ENCODE results near the gene CHN2. TPM values are rescaled to one million over a fixed set of nuclear protein-coding genes. Genes with fewer than 3 reads are reported as not detected.

CHN2 gene
- total RNA-seq, 5 donors from 2014 or later (not counting 1 experiment from before 2014, with no cell fraction given): 4.5 to 9.0 (median 6.6) TPM

DNA sequence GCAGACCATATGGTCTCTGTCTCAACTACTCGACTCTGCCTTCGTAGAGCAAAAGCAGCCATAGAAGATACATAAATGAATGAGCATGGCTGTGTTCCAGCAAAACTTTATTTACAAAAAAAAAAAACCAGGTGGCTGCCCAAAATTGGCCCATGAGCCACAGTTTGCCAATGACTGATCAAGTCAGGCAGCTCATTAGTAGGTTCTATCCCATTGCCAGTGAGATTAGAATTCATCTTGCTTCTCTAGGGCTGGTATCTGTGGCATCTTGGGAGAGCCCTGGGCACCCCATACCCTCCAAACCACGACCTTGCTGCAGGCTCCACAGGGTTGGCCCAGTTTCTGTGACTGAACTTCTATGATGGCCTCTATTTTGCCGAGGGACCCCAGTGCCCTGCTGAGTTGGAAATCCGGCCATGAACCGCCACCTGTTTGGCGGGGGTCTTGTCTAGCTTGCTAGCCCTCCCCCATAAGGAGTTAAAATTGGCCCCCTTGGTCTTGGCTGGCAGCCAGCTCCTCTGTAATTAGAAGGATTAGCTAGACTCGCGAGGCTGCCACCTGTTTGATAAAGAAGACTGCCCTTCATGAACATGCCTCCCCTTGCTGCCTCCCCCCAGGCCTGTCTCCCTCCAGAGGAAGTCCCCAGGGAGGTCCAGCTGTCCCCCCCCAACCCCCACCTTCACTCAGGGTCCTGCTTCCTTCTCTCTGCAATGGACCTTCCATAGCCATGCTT is 83.9 kb downstream of the CHN2 start:
- CTCF ChIA-PET: interaction anchor here (0.6 to 1.2 kb wide), 3 partner anchors 11 to 637 kb away, joined by 3 read pairs; no protein-coding TSS in a partner anchor

DNA sequence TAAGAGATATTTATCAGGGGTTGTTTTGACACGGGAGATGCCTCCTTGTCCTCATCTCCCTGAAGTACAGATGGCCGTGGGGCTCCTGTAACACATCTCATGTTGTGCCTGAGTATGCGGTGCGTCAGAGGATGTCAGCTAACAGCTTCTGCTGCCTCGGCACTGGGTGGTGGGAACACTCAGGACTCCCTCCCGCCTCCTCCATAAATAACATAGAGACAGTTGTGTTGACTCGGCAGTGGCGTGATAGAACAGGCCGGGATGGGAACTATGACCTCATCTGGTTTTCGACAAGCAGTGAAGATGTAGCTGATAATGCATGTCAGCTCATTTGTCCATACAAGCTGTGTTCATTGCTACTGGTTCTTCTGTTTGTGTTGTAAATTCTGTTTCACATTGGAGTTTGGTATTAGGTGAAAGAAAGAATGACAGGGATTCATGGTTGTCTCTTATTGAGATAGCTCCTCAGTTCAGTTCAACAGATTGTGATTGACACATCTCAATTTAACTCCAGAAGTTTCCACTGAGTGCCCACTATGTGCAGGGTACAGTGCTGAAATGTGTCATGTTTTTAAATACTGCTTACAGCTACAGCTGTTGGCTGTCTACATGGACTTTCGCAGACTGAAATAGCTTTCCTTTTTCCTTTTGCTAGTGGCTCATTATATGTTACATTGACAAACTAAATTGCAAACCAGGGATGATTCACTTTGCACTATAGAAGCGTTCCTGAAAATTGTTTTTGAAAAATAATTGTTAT is 87.4 kb downstream of the CHN2 start:
- no peak overlapping the region for H3K4me3 Mint-ChIP-seq
- no peak overlapping the region for H3K27ac ChIP-seq (ENCODE audit: low read length)
- no peaks in the 10 kb centered on the region for H3K9me3 Mint-ChIP-seq
- H3K27me3 ChIP-seq (replicated peaks in 1 of 2; ENCODE audit: control insufficient read depth in 2 of 2, extremely low read depth in 1 of 2, insufficient read depth in 2 of 2, low read length in 1 of 2): no peaks in the 10 kb centered on the region
- peaks cover 14 to 16% (median 14%) of the 10 kb centered on the region in 3 donors for H3K4me1 Mint-ChIP-seq
- 94% methylated on average over 10 of the region's 12 CpGs for WGBS (ENCODE audit: insufficient coverage)
- no peaks in the 10 kb centered on the region for H3K9me3 ChIP-seq
- H3K4me1 ChIP-seq (ENCODE audit: control insufficient read depth in 1 of 2, extremely low read depth in 1 of 2, insufficient read depth in 2 of 2, low read length in 2 of 2): peaks cover 6 to 16% of the 10 kb centered on the region in 2 experiments
- DNase-seq (no peak), ATAC-seq (replicated peaks in 1 of 4) (no peak)
- H3K36me3 ChIP-seq (ENCODE audit: control insufficient read depth in 2 of 2, extremely low read depth in 1 of 2, insufficient read depth in 1 of 2, low read length in 1 of 2): no peaks in the 10 kb centered on the region
- H3K4me3 ChIP-seq (ENCODE audit: control insufficient read depth in 1 of 2, extremely low read depth in 1 of 2, low read length in 1 of 2): no peak overlapping the region
- H3K27ac Mint-ChIP-seq: no peak overlapping the region
- H3K27me3 Mint-ChIP-seq: peaks cover 0 to 4% of the 10 kb centered on the region in 2 donors
- H3K36me3 Mint-ChIP-seq: no peaks in the 10 kb centered on the region
- CTCF ChIA-PET: no interaction called here
- POLR2A ChIA-PET: interaction anchor here in 1 of 2 donors (0.7 kb wide), 1 partner anchor 103 kb away, joined by 3 read pairs; no protein-coding TSS in a partner anchor

More for the DNA sequence above, 83.9 kb downstream of the CHN2 start:
- H3K36me3 Mint-ChIP-seq: no peaks in the 10 kb centered on the region
- Histone ChIP-seq H3K9me3 (no peaks in the 10 kb centered on the region), H3K27me3 (replicated peaks in 1 of 2; ENCODE audit: control insufficient read depth in 2 of 2, extremely low read depth in 1 of 2, insufficient read depth in 2 of 2, low read length in 1 of 2) (no peaks in the 10 kb centered on the region), H3K27ac (ENCODE audit: low read length) (no peak overlapping the region), H3K4me1 (ENCODE audit: control insufficient read depth in 1 of 2, extremely low read depth in 1 of 2, insufficient read depth in 2 of 2, low read length in 2 of 2) (peaks cover 0 to 10% of the 10 kb centered on the region in 2 experiments), H3K4me3 (ENCODE audit: control insufficient read depth in 1 of 2, extremely low read depth in 1 of 2, low read length in 1 of 2) (no peak overlapping the region), H3K36me3 (ENCODE audit: control insufficient read depth in 2 of 2, extremely low read depth in 1 of 2, insufficient read depth in 1 of 2, low read length in 1 of 2) (no peaks in the 10 kb centered on the region)
- H3K27ac Mint-ChIP-seq: no peak overlapping the region
- no peak for ATAC-seq (replicated peaks in 1 of 4)
- WGBS (ENCODE audit: insufficient coverage): 73% methylated on average over 4 of the region's 9 CpGs
- POLR2A ChIA-PET: no interaction called here
- no peaks in the 10 kb centered on the region for H3K9me3 Mint-ChIP-seq
- peaks cover 0 to 13% (median 9%) of the 10 kb centered on the region in 3 donors for H3K4me1 Mint-ChIP-seq
- H3K27me3 Mint-ChIP-seq: peaks cover 0 to 4% of the 10 kb centered on the region in 2 donors
- no peak for DNase-seq
- no peak overlapping the region for H3K4me3 Mint-ChIP-seq

DNA sequence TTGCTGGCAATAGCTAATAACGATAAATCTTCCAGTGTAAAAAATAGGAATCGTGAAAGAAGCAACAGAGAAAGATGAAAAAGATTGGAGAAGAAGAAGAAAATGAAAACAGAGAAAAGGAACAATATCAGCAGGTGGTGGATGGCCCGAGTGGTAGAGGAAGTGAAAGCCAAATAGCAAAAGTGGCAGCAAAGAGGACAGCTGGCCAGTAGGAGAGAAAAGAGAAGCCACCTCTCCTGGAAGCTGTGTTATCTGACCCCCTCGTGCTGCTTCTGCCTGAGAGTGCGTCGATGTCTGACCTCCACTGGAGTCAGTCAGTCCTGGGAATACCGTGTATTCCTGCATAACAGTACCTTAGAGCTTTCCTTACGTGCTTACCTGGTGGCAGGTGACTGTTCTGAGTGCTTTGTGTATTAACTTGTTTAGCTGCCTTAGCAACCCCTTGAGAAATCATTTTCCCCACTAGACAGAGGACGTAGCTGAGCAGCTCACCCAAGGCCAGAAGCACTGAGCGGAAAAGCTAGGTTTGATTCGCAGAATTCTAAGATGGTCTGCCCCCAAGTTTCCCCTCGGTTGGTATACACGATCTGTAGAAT is 88.3 kb downstream of the CHN2 start:
- H3K27me3 Mint-ChIP-seq: peaks cover 0 to 4% of the 10 kb centered on the region in 2 donors

GRCh38 chr7:29284696-29285443 is 90.3 kb downstream of the CHN2 start:
- ChIA-PET POLR2A (no interaction called here), CTCF (no interaction called here)
- peaks cover 6 to 16% of the 10 kb centered on the region in 2 experiments for H3K4me1 ChIP-seq (ENCODE audit: control insufficient read depth in 1 of 2, extremely low read depth in 1 of 2, insufficient read depth in 2 of 2, low read length in 2 of 2)
- Mint-ChIP-seq H3K4me1 (peaks cover 12 to 21% (median 18%) of the 10 kb centered on the region in 3 donors), H3K27me3 (no peaks in the 10 kb centered on the region), H3K4me3 (no peak overlapping the region), H3K36me3 (no peaks in the 10 kb centered on the region), H3K9me3 (no peaks in the 10 kb centered on the region), H3K27ac (no peak overlapping the region)
- no peaks in the 10 kb centered on the region for H3K27me3 ChIP-seq (replicated peaks in 1 of 2; ENCODE audit: control insufficient read depth in 2 of 2, extremely low read depth in 1 of 2, insufficient read depth in 2 of 2, low read length in 1 of 2)
- H3K36me3 ChIP-seq (ENCODE audit: control insufficient read depth in 2 of 2, extremely low read depth in 1 of 2, insufficient read depth in 1 of 2, low read length in 1 of 2): no peaks in the 10 kb centered on the region
- no peak overlapping the region for H3K4me3 ChIP-seq (ENCODE audit: control insufficient read depth in 1 of 2, extremely low read depth in 1 of 2, low read length in 1 of 2)
- no peak overlapping the region for H3K27ac ChIP-seq (ENCODE audit: low read length)
- ATAC-seq (replicated peaks in 1 of 4) (peak in 1 of 4 experiments; percentile 26), DNase-seq (no peak)
- WGBS (ENCODE audit: insufficient coverage): 67% methylated on average over 1 of the region's 6 CpGs
- no peaks in the 10 kb centered on the region for H3K9me3 ChIP-seq

More for the DNA sequence above, 88.3 kb downstream of the CHN2 start:
- peaks cover 14 to 16% (median 14%) of the 10 kb centered on the region in 3 donors for H3K4me1 Mint-ChIP-seq
- ATAC-seq (replicated peaks in 1 of 4) (no peak), DNase-seq (no peak)
- H3K36me3 Mint-ChIP-seq: no peaks in the 10 kb centered on the region
- Histone ChIP-seq H3K36me3 (ENCODE audit: control insufficient read depth in 2 of 2, extremely low read depth in 1 of 2, insufficient read depth in 1 of 2, low read length in 1 of 2) (no peaks in the 10 kb centered on the region), H3K4me3 (ENCODE audit: control insufficient read depth in 1 of 2, extremely low read depth in 1 of 2, low read length in 1 of 2) (no peak overlapping the region), H3K9me3 (no peaks in the 10 kb centered on the region), H3K4me1 (ENCODE audit: control insufficient read depth in 1 of 2, extremely low read depth in 1 of 2, insufficient read depth in 2 of 2, low read length in 2 of 2) (peaks cover 6 to 16% of the 10 kb centered on the region in 2 experiments), H3K27ac (ENCODE audit: low read length) (no peak overlapping the region), H3K27me3 (replicated peaks in 1 of 2; ENCODE audit: control insufficient read depth in 2 of 2, extremely low read depth in 1 of 2, insufficient read depth in 2 of 2, low read length in 1 of 2) (no peaks in the 10 kb centered on the region)
- 93% methylated on average over 5 of the region's 13 CpGs for WGBS (ENCODE audit: insufficient coverage)
- H3K4me3 Mint-ChIP-seq: no peak overlapping the region
- ChIA-PET POLR2A (no interaction called here), CTCF (interaction anchor here in 1 of 2 donors (0.6 kb wide), 1 partner anchor 1681 kb away, joined by 5 read pairs; no protein-coding TSS in a partner anchor)
- H3K27ac Mint-ChIP-seq: no peak overlapping the region
- H3K9me3 Mint-ChIP-seq: no peaks in the 10 kb centered on the region

- WGBS (ENCODE audit: insufficient coverage): no CpG with 5 or more reads among the region's 4 CpGs
- Mint-ChIP-seq H3K9me3 (no peaks in the 10 kb centered on the region), H3K4me3 (no peak overlapping the region), H3K27ac (no peak overlapping the region), H3K36me3 (no peaks in the 10 kb centered on the region), H3K27me3 (no peaks in the 10 kb centered on the region), H3K4me1 (peaks cover 12 to 21% (median 18%) of the 10 kb centered on the region in 3 donors)
- Histone ChIP-seq H3K27me3 (replicated peaks in 1 of 2; ENCODE audit: control insufficient read depth in 2 of 2, extremely low read depth in 1 of 2, insufficient read depth in 2 of 2, low read length in 1 of 2) (no peaks in the 10 kb centered on the region), H3K4me3 (ENCODE audit: control insufficient read depth in 1 of 2, extremely low read depth in 1 of 2, low read length in 1 of 2) (no peak overlapping the region), H3K4me1 (ENCODE audit: control insufficient read depth in 1 of 2, extremely low read depth in 1 of 2, insufficient read depth in 2 of 2, low read length in 2 of 2) (peaks cover 6 to 16% of the 10 kb centered on the region in 2 experiments), H3K36me3 (ENCODE audit: control insufficient read depth in 2 of 2, extremely low read depth in 1 of 2, insufficient read depth in 1 of 2, low read length in 1 of 2) (no peaks in the 10 kb centered on the region), H3K9me3 (no peaks in the 10 kb centered on the region), H3K27ac (ENCODE audit: low read length) (no peak overlapping the region)
- ATAC-seq (replicated peaks in 1 of 4) (peak; percentile 43 to 87 (median 77)), DNase-seq (peak in 24 of 35 experiments; percentile 1 to 66 (median 10))
- CTCF ChIA-PET: no interaction called here
- POLR2A ChIA-PET: no interaction called here
Measured at GRCh38 chr7:29285444-29285793, 90.8 kb downstream of the CHN2 start.

DNA sequence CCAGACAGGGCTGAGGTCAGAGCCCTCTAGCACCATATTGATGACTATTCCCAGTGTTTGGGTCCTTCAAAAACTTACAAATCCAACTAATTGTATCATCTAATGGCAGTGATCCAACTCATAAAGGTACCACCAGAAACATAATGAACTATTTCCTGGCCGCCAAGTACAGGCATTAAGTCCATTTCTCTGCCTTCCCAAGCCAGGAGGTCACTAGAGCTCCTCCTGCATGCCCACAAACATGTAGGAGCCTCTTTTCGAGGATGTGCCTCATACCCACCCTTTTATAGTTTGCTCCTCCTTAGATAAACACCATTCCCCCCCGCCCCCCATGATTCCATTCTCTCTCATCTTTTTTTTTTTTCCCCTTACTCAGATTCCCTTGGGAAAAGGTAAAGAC is 91.3 kb downstream of the CHN2 start:
- Mint-ChIP-seq H3K4me3 (no peak overlapping the region), H3K4me1 (peaks cover 12 to 21% (median 18%) of the 10 kb centered on the region in 3 donors), H3K9me3 (no peaks in the 10 kb centered on the region), H3K27me3 (no peaks in the 10 kb centered on the region), H3K27ac (no peak overlapping the region), H3K36me3 (no peaks in the 10 kb centered on the region)
- DNase-seq: no peak
- ChIA-PET CTCF (no interaction called here), POLR2A (no interaction called here)
- Histone ChIP-seq H3K27me3 (replicated peaks in 1 of 2; ENCODE audit: control insufficient read depth in 2 of 2, extremely low read depth in 1 of 2, insufficient read depth in 2 of 2, low read length in 1 of 2) (no peaks in the 10 kb centered on the region), H3K4me3 (ENCODE audit: control insufficient read depth in 1 of 2, extremely low read depth in 1 of 2, low read length in 1 of 2) (no peak overlapping the region), H3K27ac (ENCODE audit: low read length) (no peak overlapping the region), H3K9me3 (no peaks in the 10 kb centered on the region), H3K36me3 (ENCODE audit: control insufficient read depth in 2 of 2, extremely low read depth in 1 of 2, insufficient read depth in 1 of 2, low read length in 1 of 2) (no peaks in the 10 kb centered on the region), H3K4me1 (ENCODE audit: control insufficient read depth in 1 of 2, extremely low read depth in 1 of 2, insufficient read depth in 2 of 2, low read length in 2 of 2) (peaks cover 6 to 16% of the 10 kb centered on the region in 2 experiments)
- WGBS (ENCODE audit: insufficient coverage): 93% methylated on average over 1 of the region's 3 CpGs
- ATAC-seq (replicated peaks in 1 of 4): no peak

All from T-cell (primary cell).